ENCODE results near the gene GRK2. TPM values are rescaled to one million over a fixed set of nuclear protein-coding genes. Genes with fewer than 3 reads are reported as not detected.

GRK2 gene
- total RNA-seq, 1 experiment from 2014 or later: 69.8 TPM

DNA sequence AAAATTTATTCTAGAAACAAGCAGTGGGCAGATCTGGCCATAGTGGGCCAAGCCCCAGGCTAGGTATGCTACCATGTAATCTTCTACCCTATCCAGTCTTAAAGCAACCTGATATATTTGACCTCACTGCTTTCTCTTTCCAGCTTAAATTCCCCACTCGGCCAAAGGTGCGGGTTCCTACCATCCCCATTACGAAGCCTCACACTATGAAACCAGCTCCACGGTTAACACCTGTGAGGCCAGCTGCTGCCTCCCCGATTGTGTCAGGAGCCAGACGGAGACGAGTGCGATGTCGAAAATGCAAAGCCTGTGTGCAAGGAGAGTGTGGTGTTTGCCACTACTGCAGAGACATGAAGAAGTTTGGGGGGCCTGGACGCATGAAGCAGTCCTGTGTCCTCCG lies 21.2 kb upstream of the GRK2 start:
- no peaks in the 10 kb centered on the region for H3K27me3 Mint-ChIP-seq (ENCODE audit: unreplicated experiment)
- H3K27ac Mint-ChIP-seq (ENCODE audit: unreplicated experiment): no peak overlapping the region
- CTCF ChIA-PET: no interaction called here
- H3K4me1 Mint-ChIP-seq (ENCODE audit: low read depth, unreplicated experiment): peaks cover 41% of the 10 kb centered on the region
- DNase-seq: no peak
- no peaks in the 10 kb centered on the region for H3K9me3 Mint-ChIP-seq (ENCODE audit: low read depth, unreplicated experiment)
- intact Hi-C loops (cut with micrococcal nuclease; ENCODE audit: unreplicated experiment): loop anchor here (10.0 kb wide), 1 partner anchor 120 kb away; no protein-coding TSS in a partner anchor
- H3K4me3 Mint-ChIP-seq (ENCODE audit: low read depth, unreplicated experiment): no peak overlapping the region
- BruUV-seq (replicated peaks): no TSS peak
- TF ChIP-seq, protein P1, sequence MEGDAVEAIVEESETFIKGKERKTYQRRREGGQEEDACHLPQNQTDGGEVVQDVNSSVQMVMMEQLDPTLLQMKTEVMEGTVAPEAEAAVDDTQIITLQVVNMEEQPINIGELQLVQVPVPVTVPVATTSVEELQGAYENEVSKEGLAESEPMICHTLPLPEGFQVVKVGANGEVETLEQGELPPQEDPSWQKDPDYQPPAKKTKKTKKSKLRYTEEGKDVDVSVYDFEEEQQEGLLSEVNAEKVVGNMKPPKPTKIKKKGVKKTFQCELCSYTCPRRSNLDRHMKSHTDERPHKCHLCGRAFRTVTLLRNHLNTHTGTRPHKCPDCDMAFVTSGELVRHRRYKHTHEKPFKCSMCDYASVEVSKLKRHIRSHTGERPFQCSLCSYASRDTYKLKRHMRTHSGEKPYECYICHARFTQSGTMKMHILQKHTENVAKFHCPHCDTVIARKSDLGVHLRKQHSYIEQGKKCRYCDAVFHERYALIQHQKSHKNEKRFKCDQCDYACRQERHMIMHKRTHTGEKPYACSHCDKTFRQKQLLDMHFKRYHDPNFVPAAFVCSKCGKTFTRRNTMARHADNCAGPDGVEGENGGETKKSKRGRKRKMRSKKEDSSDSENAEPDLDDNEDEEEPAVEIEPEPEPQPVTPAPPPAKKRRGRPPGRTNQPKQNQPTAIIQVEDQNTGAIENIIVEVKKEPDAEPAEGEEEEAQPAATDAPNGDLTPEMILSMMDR (IDR thresholded peaks at IDR 0.05; ENCODE audit: unreplicated experiment): no peak
- H3K36me3 Mint-ChIP-seq (ENCODE audit: insufficient read depth, unreplicated experiment): peaks cover 98% of the 10 kb centered on the region

GRCh38 chr11:67247946-67248550 lies 18.2 kb upstream of the GRK2 start:
- no peaks in the 10 kb centered on the region for H3K27me3 Mint-ChIP-seq (ENCODE audit: unreplicated experiment)
- no peaks in the 10 kb centered on the region for H3K9me3 Mint-ChIP-seq (ENCODE audit: low read depth, unreplicated experiment)
- H3K4me3 Mint-ChIP-seq (ENCODE audit: low read depth, unreplicated experiment): peak overlapping the region; percentile 9
- CTCF ChIA-PET: interaction anchor here (0.5 to 1.2 kb wide), 3 partner anchors 8 to 126 kb away, joined by 3 to 7 read pairs (median 3); no protein-coding TSS in a partner anchor
- intact Hi-C loops (cut with micrococcal nuclease; ENCODE audit: unreplicated experiment): loop anchor here (10.0 kb wide), 1 partner anchor 123 kb away; no protein-coding TSS in a partner anchor
- peak overlapping the region; percentile 42 for H3K27ac Mint-ChIP-seq (ENCODE audit: unreplicated experiment)
- H3K36me3 Mint-ChIP-seq (ENCODE audit: insufficient read depth, unreplicated experiment): peaks cover 89% of the 10 kb centered on the region
- no peak for DNase-seq
- H3K4me1 Mint-ChIP-seq (ENCODE audit: low read depth, unreplicated experiment): peaks cover 26% of the 10 kb centered on the region
- no TSS peak for BruUV-seq (replicated peaks)
- TF ChIP-seq, protein P1 (IDR thresholded peaks at IDR 0.05; ENCODE audit: unreplicated experiment): no peak

- H3K4me3 Mint-ChIP-seq (ENCODE audit: low read depth, unreplicated experiment): peak overlapping the region; percentile 9
- peak; percentile 66 for DNase-seq
- H3K36me3 Mint-ChIP-seq (ENCODE audit: insufficient read depth, unreplicated experiment): peaks cover 89% of the 10 kb centered on the region
- CTCF ChIA-PET: interaction anchor here (1.2 kb wide), 1 partner anchor 9 kb away, joined by 3 read pairs; no protein-coding TSS in a partner anchor
- no peaks in the 10 kb centered on the region for H3K27me3 Mint-ChIP-seq (ENCODE audit: unreplicated experiment)
- peaks cover 29% of the 10 kb centered on the region for H3K4me1 Mint-ChIP-seq (ENCODE audit: low read depth, unreplicated experiment)
- peak overlapping the region; percentile 42 for H3K27ac Mint-ChIP-seq (ENCODE audit: unreplicated experiment)
- intact Hi-C loops (cut with micrococcal nuclease; ENCODE audit: unreplicated experiment): loop anchor here (10.0 kb wide), 1 partner anchor 124 kb away; no protein-coding TSS in a partner anchor
- TF ChIP-seq, protein P1 (IDR thresholded peaks at IDR 0.05; ENCODE audit: unreplicated experiment): no peak
- no TSS peak for BruUV-seq (replicated peaks)
- no peaks in the 10 kb centered on the region for H3K9me3 Mint-ChIP-seq (ENCODE audit: low read depth, unreplicated experiment)
Measured at GRCh38 chr11:67248653-67249052, 17.6 kb upstream of the GRK2 start.

DNA sequence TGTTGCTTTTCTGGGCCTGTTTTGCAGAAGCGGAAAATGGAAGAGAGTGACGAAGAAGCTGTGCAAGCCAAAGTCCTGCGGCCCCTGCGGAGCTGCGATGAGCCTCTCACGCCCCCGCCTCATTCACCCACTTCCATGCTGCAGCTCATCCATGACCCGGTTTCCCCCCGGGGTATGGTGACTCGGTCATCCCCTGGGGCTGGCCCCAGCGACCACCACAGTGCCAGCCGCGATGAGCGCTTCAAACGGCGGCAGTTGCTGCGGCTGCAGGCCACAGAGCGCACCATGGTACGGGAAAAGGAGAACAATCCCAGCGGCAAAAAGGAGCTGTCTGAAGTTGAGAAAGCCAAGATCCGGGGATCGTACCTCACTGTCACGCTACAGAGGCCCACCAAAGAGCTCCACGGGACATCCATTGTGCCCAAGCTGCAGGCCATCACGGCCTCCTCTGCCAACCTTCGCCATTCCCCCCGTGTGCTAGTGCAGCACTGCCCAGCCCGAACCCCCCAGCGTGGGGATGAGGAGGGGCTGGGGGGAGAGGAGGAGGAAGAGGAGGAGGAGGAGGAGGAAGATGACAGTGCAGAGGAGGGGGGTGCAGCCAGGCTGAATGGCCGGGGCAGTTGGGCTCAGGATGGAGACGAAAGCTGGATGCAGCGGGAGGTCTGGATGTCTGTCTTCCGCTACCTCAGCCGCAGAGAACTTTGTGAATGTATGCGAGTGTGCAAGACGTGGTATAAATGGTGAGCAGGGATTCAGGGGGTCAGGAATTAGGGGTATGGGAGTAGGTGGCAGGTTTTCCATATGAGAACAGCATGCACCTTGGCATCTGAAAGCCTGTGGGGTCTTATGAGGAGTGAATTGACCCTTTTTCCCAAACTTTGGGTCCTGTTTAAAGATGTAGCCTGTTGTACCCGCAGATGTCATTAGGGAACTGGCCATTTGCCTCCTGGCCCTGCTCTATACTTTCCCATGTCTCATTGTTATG lies 15.9 kb upstream of the GRK2 start:
- Mint-ChIP-seq H3K9me3 (ENCODE audit: low read depth, unreplicated experiment) (no peaks in the 10 kb centered on the region), H3K36me3 (ENCODE audit: insufficient read depth, unreplicated experiment) (peaks cover 87% of the 10 kb centered on the region), H3K4me3 (ENCODE audit: low read depth, unreplicated experiment) (no peak overlapping the region), H3K27me3 (ENCODE audit: unreplicated experiment) (no peaks in the 10 kb centered on the region), H3K4me1 (ENCODE audit: low read depth, unreplicated experiment) (peaks cover 28% of the 10 kb centered on the region), H3K27ac (ENCODE audit: unreplicated experiment) (no peak overlapping the region)
- CTCF ChIA-PET: no interaction called here
- DNase-seq: no peak
- TF ChIP-seq, protein P1 (IDR thresholded peaks at IDR 0.05; ENCODE audit: unreplicated experiment): no peak
- intact Hi-C loops (cut with micrococcal nuclease; ENCODE audit: unreplicated experiment): no loop called here
- BruUV-seq (replicated peaks): no TSS peak

Measured in Calu3 (cell line).